Retinal pigment epithelial cell (primary cell): ENCODE results near the gene VEGFB.

Experiments used
- DNase-seq: peaks from one replicate; pipeline ENCODE4 v3.0.0-alpha.2; 2010; ENCODE audit warnings: low read depth
- H3K4me3 ChIP-seq: 2 replicates; pipeline ENCODE4 v1.5.1; 2011; ENCODE audit warnings: mild to moderate bottlenecking, low read length, control low read depth, moderate library complexity
- CTCF ChIP-seq: conservative IDR thresholded peaks from 2 replicates; pipeline ENCODE4 v1.5.1; 2011; ENCODE audit warnings: low read depth, low read length, control low read depth, inconsistent platforms

Gene VEGFB

GRCh38 chr11:64233913-64234586, at the start of gene VEGFB:
VEGFB (plus strand) TSS chr11:64234584; CDS start chr11:64234834, 250 bp downstream.
- H3K4me3 ChIP-seq, result peak within 1 kb of the TSS; percentile 63
- TF ChIP-seq CTCF, result no peak
- DNase-seq, result no peak

- peak overlapping the region; percentile 60 for H3K4me3 ChIP-seq
- peak; percentile 33 for TF ChIP-seq CTCF
- DNase-seq, result peak; percentile 19
Measured at GRCh38 chr11:64185175-64185692, 49.1 kb upstream of the VEGFB start.

GRCh38 chr11:64185693-64186491, 48.5 kb upstream of the VEGFB start, which contains the start of gene STIP1:
STIP1 (plus strand) TSS chr11:64186171; CDS start chr11:64186262, 91 bp downstream.
- H3K4me3 ChIP-seq, result peak within 1 kb of the TSS; percentile 60
- peak; percentile 43 for TF ChIP-seq CTCF
- peak; percentile 100 for DNase-seq

- no peak overlapping the region for H3K4me3 ChIP-seq
- no peak for TF ChIP-seq CTCF
- no peak for DNase-seq
Measured at GRCh38 chr11:64186492-64187165, 47.8 kb upstream of the VEGFB start.

- H3K4me3 ChIP-seq, result no peak overlapping the region
- TF ChIP-seq CTCF, result no peak
- no peak for DNase-seq
Measured at GRCh38 chr11:64192434-64192833, 42.0 kb upstream of the VEGFB start.

GRCh38 chr11:64196626-64197025, 37.8 kb upstream of the VEGFB start:
- no peak for TF ChIP-seq CTCF
- no peak overlapping the region for H3K4me3 ChIP-seq
- no peak for DNase-seq
